NCI-H524 (cell line): Measurements from ENCODE around the gene KMT2B.

Source experiments
- DNase-seq, 2 experiments: peaks; one replicate each; lab custom pipeline; 2025; lab: John Stamatoyannopoulos, UW

KMT2B gene

GRCh38 chr19:35727053-35727955 lies 9.5 kb downstream of the KMT2B start:
- no peak for DNase-seq

GRCh38 chr19:35727956-35728706 lies 10.3 kb downstream of the KMT2B start:
- DNase-seq = no peak

GRCh38 chr19:35729021-35729420 lies 11.2 kb downstream of the KMT2B start:
- DNase-seq = peak in 1 of 2 experiments; percentile 67

GRCh38 chr19:35729763-35730162 lies 12.0 kb downstream of the KMT2B start:
- DNase-seq = no peak

- no peak for DNase-seq
Observed at GRCh38 chr19:35730326-35730725, 12.5 kb downstream of the KMT2B start.

- DNase-seq = no peak
Observed at GRCh38 chr19:35731353-35731752, 13.6 kb downstream of the KMT2B start.

- no peak for DNase-seq
Observed at GRCh38 chr19:35731779-35732405, 14.1 kb downstream of the KMT2B start.

GRCh38 chr19:35732540-35733179 lies 14.9 kb downstream of the KMT2B start:
- no peak for DNase-seq

- DNase-seq = no peak
Observed at GRCh38 chr19:35733180-35734125, 15.7 kb downstream of the KMT2B start.

GRCh38 chr19:35734273-35734672 lies 16.5 kb downstream of the KMT2B start:
- DNase-seq = no peak

GRCh38 chr19:35734889-35735288 lies 17.1 kb downstream of the KMT2B start:
- no peak for DNase-seq

GRCh38 chr19:35736913-35737886 lies 19.4 kb downstream of the KMT2B start:
- no peak for DNase-seq

- no peak for DNase-seq
Observed at GRCh38 chr19:35738021-35738886, 20.5 kb downstream of the KMT2B start.

- DNase-seq = no peak
Observed at GRCh38 chr19:35738887-35739229, 21.1 kb downstream of the KMT2B start.

- DNase-seq = no peak
Observed at GRCh38 chr19:35739275-35740107, 21.7 kb downstream of the KMT2B start.

GRCh38 chr19:35740108-35740422 lies 22.3 kb downstream of the KMT2B start:
- no peak for DNase-seq

GRCh38 chr19:35740423-35741202 lies 22.8 kb downstream of the KMT2B start:
- DNase-seq = peak; percentile 99

- no peak for DNase-seq
Observed at GRCh38 chr19:35741203-35741515, 23.4 kb downstream of the KMT2B start.
